OCI-LY7 (cell line): ENCODE data around the gene MYO18A. TPM values are rescaled to one million over a fixed set of nuclear protein-coding genes. Genes with fewer than 3 reads are reported as not detected.
A peak's percentile ranks its signal among the peaks of the same experiment; 100 is the strongest.

ENCODE experiments used
- BruUV-seq: library from RNA; stranded (reverse); fragments of 400-500 nt; replicated peaks from 2 replicates; lab custom pipeline; 2021; lab: Mats Ljungman, UMichigan
- CTCF ChIA-PET: fragments of 300-600 bp; sonication (Branson Sonifier 250); formaldehyde crosslinking; loops from one replicate; lab custom pipeline; 2022; ENCODE audit warnings: antibody characterized with exemption; ENCODE audit not compliant: unreplicated experiment; lab: Charles Lee
- POLR2A ChIA-PET: fragments of 300-600 bp; sonication (Branson Sonifier 250); formaldehyde crosslinking; loops from one replicate; lab custom pipeline; 2022; ENCODE audit warnings: antibody characterized with exemption; lab: Charles Lee
- DNase-seq: peaks from one replicate; pipeline ENCODE4 v3.0.0-alpha.2; 2015; ENCODE audit warnings: low spot score
- H2AFZ ChIP-seq: fragments of 200-600 bp; sonication (generic), shearing (Covaris generic); 2 replicates; pipeline ENCODE4 v1.6.1; 2014; ENCODE audit warnings: mild to moderate bottlenecking, antibody characterized with exemption, low read length, moderate library complexity
- H3K27ac ChIP-seq: fragments of 200-600 bp; sonication (generic); 2 replicates; pipeline ENCODE4 v1.5.1; 2014; ENCODE audit warnings: mixed run types, low read depth, mild to moderate bottlenecking, moderate library complexity, low read length, inconsistent platforms; ENCODE audit not compliant: poor library complexity, severe bottlenecking
- H3K36me3 ChIP-seq: fragments of 200-600 bp; sonication (generic); 2 replicates; pipeline ENCODE4 v1.6.1; 2014; ENCODE audit warnings: mild to moderate bottlenecking, antibody characterized with exemption, low read length, moderate library complexity, mixed read lengths; ENCODE audit not compliant: insufficient read depth
- H3K4me1 ChIP-seq: fragments of 200-600 bp; sonication (generic); 2 replicates; pipeline ENCODE4 v1.5.1; 2014; ENCODE audit warnings: mild to moderate bottlenecking, low read length; ENCODE audit not compliant: insufficient read depth, poor library complexity, severe bottlenecking
- H3K4me2 ChIP-seq: fragments of 200-600 bp; sonication (generic); 2 replicates; pipeline ENCODE4 v1.6.1; 2014; ENCODE audit warnings: mild to moderate bottlenecking, low read length
- H3K4me3 ChIP-seq: fragments of 200-600 bp; sonication (generic); 2 replicates; pipeline ENCODE4 v1.5.1; 2014; ENCODE audit warnings: mild to moderate bottlenecking, low read depth, low read length; ENCODE audit not compliant: poor library complexity, severe bottlenecking
- H3K79me2 ChIP-seq: fragments of 200-600 bp; sonication (generic); 2 replicates; pipeline ENCODE4 v1.6.1; 2016; ENCODE audit warnings: low read depth, mild to moderate bottlenecking, low read length, moderate library complexity, mixed read lengths; ENCODE audit not compliant: insufficient read depth
- H3K9me2 ChIP-seq: fragments of 200-600 bp; sonication (generic); 2 replicates; pipeline ENCODE4 v1.6.1; 2016; ENCODE audit warnings: mild to moderate bottlenecking, low read length, mixed read lengths; ENCODE audit not compliant: insufficient read depth
- H3K9me3 ChIP-seq: fragments of 200-600 bp; sonication (generic); 2 replicates; pipeline ENCODE4 v1.6.1; 2014; ENCODE audit warnings: mild to moderate bottlenecking, mixed run types, low read length, mixed read lengths
- H4K20me1 ChIP-seq: fragments of 200-600 bp; sonication (generic); 2 replicates; pipeline ENCODE4 v1.6.1; 2014; ENCODE audit warnings: mild to moderate bottlenecking, antibody characterized with exemption, low read length, moderate library complexity, mixed read lengths; ENCODE audit not compliant: insufficient read depth
- EZH2phosphoT487 ChIP-seq: fragments of 200-600 bp; sonication (generic); IDR thresholded peaks from 2 replicates; pipeline ENCODE4 v1.6.1; 2018; ENCODE audit warnings: low read depth, borderline replicate concordance, mild to moderate bottlenecking, mixed run types, antibody characterized with exemption, low read length, moderate library complexity, mixed read lengths
- intact Hi-C: fragments of 100-400 bp; cut with micrococcal nuclease; formaldehyde crosslinking; loops from one replicate; pipeline ENCODE4 v1.10.0; 2022; ENCODE audit not compliant: unreplicated experiment
- total RNA-seq, 2 experiments: library from RNA; depleted of rRNA in 1 of 2; stranded (reverse); fragments of >200 nt in 1 of 2; shearing (Covaris generic) in 1 of 2; gene quantifications; 2 replicates each; pipeline ENCODE4 v1.2.3, GENCODE V29; 2014 to 2022
- TF ChIP-seq, protein P1 (sequence below): fragments of 200-600 bp; sonication (generic); conservative IDR thresholded peaks from 2 replicates; pipeline ENCODE4 v1.5.1; 2014; ENCODE audit warnings: mild to moderate bottlenecking, antibody characterized with exemption, low read length, moderate library complexity, mixed read lengths

Gene MYO18A
- total RNA-seq, 2 experiments from 2014 or later, result 124 to 128 TPM

DNA sequence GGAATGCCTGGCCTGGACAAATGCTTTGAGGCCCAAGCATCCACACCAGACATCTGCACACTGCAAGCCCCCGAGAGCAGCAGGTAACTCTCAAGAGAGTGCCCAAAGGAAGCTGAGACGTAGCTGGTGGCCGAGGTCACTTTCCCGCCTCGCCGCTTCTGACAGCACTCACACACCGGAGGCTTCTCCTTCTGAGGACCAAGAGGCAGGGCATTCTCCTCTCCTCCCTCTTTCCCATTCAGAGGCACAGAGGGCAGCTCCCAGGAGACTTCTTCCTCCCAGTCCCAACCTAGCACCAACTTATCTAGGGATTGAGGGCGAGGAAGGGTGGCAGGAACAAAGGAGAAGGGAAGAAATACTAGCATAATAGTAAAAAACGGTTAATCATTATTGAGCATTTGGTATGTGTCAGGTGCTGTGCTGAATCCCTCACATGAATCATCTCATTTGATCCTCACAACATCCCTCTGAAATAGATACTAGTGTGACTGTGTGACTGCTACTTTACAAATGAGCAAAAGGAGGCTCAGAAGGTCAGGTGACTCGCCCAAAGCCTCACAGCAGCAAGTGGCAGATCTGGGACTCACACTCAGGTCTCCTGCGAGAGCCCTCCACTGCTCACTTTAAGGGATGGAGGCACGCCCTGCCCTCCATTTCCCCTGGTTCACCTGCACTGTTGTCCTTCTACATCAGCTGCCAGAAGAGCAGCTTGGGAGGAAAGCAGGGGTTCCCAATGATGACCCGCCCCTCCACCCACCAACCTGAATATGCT is 41.8 kb downstream of the MYO18A start:
- Histone ChIP-seq H3K79me2 (peaks cover 35% of the 10 kb centered on the region), H3K4me2 (peak overlapping the region; percentile 99), H3K27ac (peak overlapping the region; percentile 87), H3K9me3 (no peaks in the 10 kb centered on the region), H3K4me3 (peak overlapping the region; percentile 78), H3K4me1 (peaks cover 41% of the 10 kb centered on the region), H3K9me2 (no peaks in the 10 kb centered on the region), H2AFZ (no peak overlapping the region), H4K20me1 (no peaks in the 10 kb centered on the region), H3K36me3 (peaks cover 23% of the 10 kb centered on the region)
- TF ChIP-seq EZH2phosphoT487, result no peak
- TF ChIP-seq, protein P1, sequence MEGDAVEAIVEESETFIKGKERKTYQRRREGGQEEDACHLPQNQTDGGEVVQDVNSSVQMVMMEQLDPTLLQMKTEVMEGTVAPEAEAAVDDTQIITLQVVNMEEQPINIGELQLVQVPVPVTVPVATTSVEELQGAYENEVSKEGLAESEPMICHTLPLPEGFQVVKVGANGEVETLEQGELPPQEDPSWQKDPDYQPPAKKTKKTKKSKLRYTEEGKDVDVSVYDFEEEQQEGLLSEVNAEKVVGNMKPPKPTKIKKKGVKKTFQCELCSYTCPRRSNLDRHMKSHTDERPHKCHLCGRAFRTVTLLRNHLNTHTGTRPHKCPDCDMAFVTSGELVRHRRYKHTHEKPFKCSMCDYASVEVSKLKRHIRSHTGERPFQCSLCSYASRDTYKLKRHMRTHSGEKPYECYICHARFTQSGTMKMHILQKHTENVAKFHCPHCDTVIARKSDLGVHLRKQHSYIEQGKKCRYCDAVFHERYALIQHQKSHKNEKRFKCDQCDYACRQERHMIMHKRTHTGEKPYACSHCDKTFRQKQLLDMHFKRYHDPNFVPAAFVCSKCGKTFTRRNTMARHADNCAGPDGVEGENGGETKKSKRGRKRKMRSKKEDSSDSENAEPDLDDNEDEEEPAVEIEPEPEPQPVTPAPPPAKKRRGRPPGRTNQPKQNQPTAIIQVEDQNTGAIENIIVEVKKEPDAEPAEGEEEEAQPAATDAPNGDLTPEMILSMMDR, result no peak
- intact Hi-C loops, result no loop called here
- BruUV-seq, result no TSS peak
- CTCF ChIA-PET, result interaction anchor here (0.8 to 1.5 kb wide), 2 partner anchors 10 to 14 kb away, joined by 4 to 20 read pairs (median 6); no protein-coding TSS in a partner anchor
- POLR2A ChIA-PET, result interaction anchor here (0.5 to 1.8 kb wide), 5 partner anchors 10 to 361 kb away, joined by 3 to 6 read pairs (median 3); partner anchors contain the start of gene PHF12
- peak; percentile 53 for DNase-seq

DNA sequence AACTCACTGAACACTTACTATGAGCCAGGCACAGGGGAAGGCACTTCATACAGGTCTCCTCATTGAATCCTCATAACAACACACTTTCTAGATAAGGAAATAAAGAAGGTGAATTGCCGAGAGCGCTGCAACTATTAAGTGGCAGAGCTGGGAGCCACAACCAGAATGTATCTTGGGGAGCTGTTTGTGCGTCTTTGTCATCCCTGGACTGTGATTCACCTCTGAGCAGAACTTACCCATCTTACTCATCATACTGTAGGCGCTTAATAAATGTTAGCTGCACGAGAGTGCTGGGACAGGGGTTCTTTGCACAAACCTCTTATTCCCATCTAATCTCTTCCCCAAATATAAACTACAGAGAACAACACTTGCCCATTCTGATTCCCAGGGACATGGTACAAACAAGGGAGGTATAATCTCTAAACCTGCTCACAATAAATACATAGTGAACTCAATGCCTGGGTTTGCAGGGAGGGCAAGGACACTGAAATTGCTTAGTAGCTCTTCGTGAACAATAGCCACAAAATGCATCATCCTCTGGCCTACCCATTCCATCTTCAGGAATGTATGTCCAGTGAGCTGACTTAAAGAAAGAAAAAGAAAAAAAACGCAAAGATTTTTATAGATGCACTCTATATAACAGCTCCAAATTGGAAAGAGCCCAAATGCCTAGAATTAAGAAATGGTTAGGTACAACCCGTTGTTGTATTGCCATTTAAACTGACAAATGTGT is 43.0 kb downstream of the MYO18A start:
- no peak for DNase-seq
- BruUV-seq, result TSS peak; percentile 23

More for the DNA sequence above, 43.0 kb downstream of the MYO18A start:
- Histone ChIP-seq H3K4me2 (peak overlapping the region; percentile 99), H2AFZ (no peak overlapping the region), H3K9me3 (no peaks in the 10 kb centered on the region), H3K36me3 (peaks cover 23% of the 10 kb centered on the region), H3K79me2 (peaks cover 35% of the 10 kb centered on the region), H3K27ac (no peak overlapping the region), H4K20me1 (no peaks in the 10 kb centered on the region), H3K4me3 (peak overlapping the region; percentile 78), H3K4me1 (peaks cover 37% of the 10 kb centered on the region), H3K9me2 (no peaks in the 10 kb centered on the region)
- CTCF ChIA-PET, result interaction anchor here (0.8 to 1.1 kb wide), 2 partner anchors 8 to 13 kb away, joined by 4 read pairs; no protein-coding TSS in a partner anchor
- intact Hi-C loops, result no loop called here
- TF ChIP-seq, protein P1, result no peak
- TF ChIP-seq EZH2phosphoT487, result no peak
- POLR2A ChIA-PET, result interaction anchor here (0.7 to 1.8 kb wide), 5 partner anchors 9 to 173 kb away, joined by 3 to 6 read pairs (median 4); no protein-coding TSS in a partner anchor
